SK-N-SH treated with all-trans-retinoic acid at 6 μM for 48 hours (cell line): Measurements from ENCODE around the gene C20orf202.

Experiments
- ATAC-seq: fragments of 200-7000 bp; cut with Tn5 transposase; 3 replicates; pipeline ENCODE4 v1.9.1; 2020; ENCODE audit warnings: mild to moderate bottlenecking, moderate library complexity
- ARNTL ChIP-seq: fragments of 450-650 bp; formaldehyde crosslinking; IDR thresholded peaks from 2 replicates; pipeline ENCODE4 v1.5.0; 2020; ENCODE audit warnings: low read depth, mild to moderate bottlenecking, moderate library complexity, borderline replicate concordance
- BACH2 ChIP-seq: fragments of 250-450 bp; sonication (Bioruptor Pico); IDR thresholded peaks from 2 replicates; pipeline ENCODE4 v1.9.0; 2021; ENCODE audit warnings: mild to moderate bottlenecking, borderline replicate concordance
- CSDC2 ChIP-seq: fragments of 250-450 bp; sonication (Bioruptor Pico); IDR thresholded peaks from 2 replicates; pipeline ENCODE4 v1.5.0; 2020; ENCODE audit warnings: mild to moderate bottlenecking, moderate library complexity
- ESRRG ChIP-seq: fragments of 250-450 bp; sonication (Bioruptor Pico); IDR thresholded peaks from 2 replicates; pipeline ENCODE4 v1.6.1; 2021; ENCODE audit warnings: mild to moderate bottlenecking
- GLIS3 ChIP-seq: fragments of 250-450 bp; sonication (Bioruptor Pico); IDR thresholded peaks from 2 replicates; pipeline ENCODE4 v1.5.0; 2020; ENCODE audit warnings: mild to moderate bottlenecking, moderate library complexity
- ISL1 ChIP-seq: fragments of 250-450 bp; sonication (Bioruptor Pico); IDR thresholded peaks from 2 replicates; pipeline ENCODE4 v2.1.2; 2022; ENCODE audit warnings: mild to moderate bottlenecking, moderate library complexity
- OSR1 ChIP-seq: fragments of 250-450 bp; sonication (Bioruptor Pico); IDR thresholded peaks from 2 replicates; pipeline ENCODE4 v1.8.0; 2022; ENCODE audit warnings: moderate library complexity, mild to moderate bottlenecking, inconsistent platforms
- RARB ChIP-seq: fragments of 250-450 bp; sonication (Bioruptor Pico); IDR thresholded peaks from 2 replicates; pipeline ENCODE4 v1.8.0; 2021; ENCODE audit warnings: mild to moderate bottlenecking, moderate library complexity
- SNAI2 ChIP-seq: fragments of 250-450 bp; sonication (Bioruptor Pico); IDR thresholded peaks from 2 replicates; pipeline ENCODE4 v1.5.0; 2020; ENCODE audit warnings: mild to moderate bottlenecking, moderate library complexity
- TCF4 ChIP-seq: fragments of 250-450 bp; sonication (Bioruptor Pico); IDR thresholded peaks from 2 replicates; pipeline ENCODE4 v1.8.0; 2021; ENCODE audit warnings: mild to moderate bottlenecking, moderate library complexity, borderline replicate concordance
- TOX ChIP-seq: fragments of 250-450 bp; sonication (Bioruptor Pico); IDR thresholded peaks from 2 replicates; pipeline ENCODE4 v1.8.0; 2021; ENCODE audit warnings: mild to moderate bottlenecking, moderate library complexity, borderline replicate concordance
- ZC3H10 ChIP-seq: fragments of 250-450 bp; sonication (Bioruptor Pico); IDR thresholded peaks from 2 replicates; pipeline ENCODE4 v1.5.1; 2021; ENCODE audit warnings: mild to moderate bottlenecking, moderate library complexity
- ZFP3 ChIP-seq: fragments of 250-450 bp; sonication (Bioruptor Pico); IDR thresholded peaks from 2 replicates; pipeline ENCODE4 v1.5.0; 2020; ENCODE audit warnings: mild to moderate bottlenecking, moderate library complexity
- ZFP30 ChIP-seq: fragments of 450-650 bp; formaldehyde crosslinking; IDR thresholded peaks from 2 replicates; pipeline ENCODE4 v1.5.0; 2022; ENCODE audit warnings: mild to moderate bottlenecking, moderate library complexity
- ZNF565 ChIP-seq: fragments of 450-650 bp; formaldehyde crosslinking; conservative IDR thresholded peaks from 2 replicates; pipeline ENCODE4 v1.5.0; 2020; ENCODE audit warnings: low read depth, mild to moderate bottlenecking, moderate library complexity
- ZNF70 ChIP-seq: fragments of 450-650 bp; formaldehyde crosslinking; IDR thresholded peaks from 2 replicates; pipeline ENCODE4 v1.5.0; 2020; ENCODE audit warnings: mild to moderate bottlenecking, moderate library complexity
- ZNF8 ChIP-seq: fragments of 450-650 bp; formaldehyde crosslinking; IDR thresholded peaks from 2 replicates; pipeline ENCODE4 v1.5.0; 2020; ENCODE audit warnings: mild to moderate bottlenecking, moderate library complexity
- TF ChIP-seq, protein P1 (sequence below): fragments of 250-450 bp; sonication (Bioruptor Pico); IDR thresholded peaks from 2 replicates; pipeline ENCODE4 v1.5.1; 2020; ENCODE audit warnings: low read depth, mild to moderate bottlenecking, moderate library complexity
- TF ChIP-seq, protein P2 (sequence below): fragments of 250-450 bp; sonication (Bioruptor Pico); IDR thresholded peaks from 2 replicates; pipeline ENCODE4 v1.8.0; 2020; ENCODE audit warnings: mild to moderate bottlenecking, moderate library complexity, borderline replicate concordance
- TF ChIP-seq, protein P3 (sequence below): fragments of 250-450 bp; sonication (Bioruptor Pico); IDR thresholded peaks from 2 replicates; pipeline ENCODE4 v1.5.0; 2020; ENCODE audit warnings: mild to moderate bottlenecking, moderate library complexity
- TF ChIP-seq, protein P4 (sequence below): fragments of 250-450 bp; sonication (Bioruptor Pico); IDR thresholded peaks from 2 replicates; pipeline ENCODE4 v1.8.0; 2021; ENCODE audit warnings: low read depth, mild to moderate bottlenecking, moderate library complexity, borderline replicate concordance
- TF ChIP-seq, protein P5 (sequence below): fragments of 250-450 bp; sonication (Bioruptor Pico); IDR thresholded peaks from 2 replicates; pipeline ENCODE4 v1.5.1; 2021; ENCODE audit warnings: mild to moderate bottlenecking, moderate library complexity

Gene C20orf202

DNA sequence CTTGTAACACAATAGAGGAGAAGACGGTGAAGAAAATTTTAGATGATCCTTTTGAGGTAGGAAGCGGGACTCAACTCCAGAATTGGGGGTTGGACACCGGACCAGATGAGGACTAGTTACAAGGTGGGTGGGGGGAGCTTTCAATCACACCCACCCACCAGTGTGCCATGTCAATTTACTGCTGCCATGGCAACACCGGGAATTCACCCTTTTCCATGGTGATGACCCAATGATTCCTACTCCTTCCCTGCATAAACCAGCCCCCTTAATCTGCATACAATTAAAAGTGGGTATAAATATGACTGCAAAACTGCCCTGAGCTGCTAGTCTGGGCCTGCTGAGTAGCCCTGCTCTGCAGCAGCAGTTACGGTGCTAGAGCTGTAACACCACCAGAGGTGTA lies 37.3 kb downstream of the C20orf202 start:
- TF ChIP-seq CSDC2 (CRISPR knock-in tag) (no peak), ZC3H10 (CRISPR knock-in tag) (no peak), BACH2 (no peak), ESRRG (CRISPR knock-in tag) (no peak), RARB (CRISPR knock-in tag) (no peak), ZNF70 (CRISPR knock-in tag) (no peak), OSR1 (CRISPR knock-in tag) (no peak)
- TF ChIP-seq, protein P1, sequence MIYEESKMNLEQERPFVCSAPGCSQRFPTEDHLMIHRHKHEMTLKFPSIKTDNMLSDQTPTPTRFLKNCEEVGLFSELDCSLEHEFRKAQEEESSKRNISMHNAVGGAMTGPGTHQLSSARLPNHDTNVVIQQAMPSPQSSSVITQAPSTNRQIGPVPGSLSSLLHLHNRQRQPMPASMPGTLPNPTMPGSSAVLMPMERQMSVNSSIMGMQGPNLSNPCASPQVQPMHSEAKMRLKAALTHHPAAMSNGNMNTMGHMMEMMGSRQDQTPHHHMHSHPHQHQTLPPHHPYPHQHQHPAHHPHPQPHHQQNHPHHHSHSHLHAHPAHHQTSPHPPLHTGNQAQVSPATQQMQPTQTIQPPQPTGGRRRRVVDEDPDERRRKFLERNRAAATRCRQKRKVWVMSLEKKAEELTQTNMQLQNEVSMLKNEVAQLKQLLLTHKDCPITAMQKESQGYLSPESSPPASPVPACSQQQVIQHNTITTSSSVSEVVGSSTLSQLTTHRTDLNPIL = no peak
- TF ChIP-seq, protein P2, sequence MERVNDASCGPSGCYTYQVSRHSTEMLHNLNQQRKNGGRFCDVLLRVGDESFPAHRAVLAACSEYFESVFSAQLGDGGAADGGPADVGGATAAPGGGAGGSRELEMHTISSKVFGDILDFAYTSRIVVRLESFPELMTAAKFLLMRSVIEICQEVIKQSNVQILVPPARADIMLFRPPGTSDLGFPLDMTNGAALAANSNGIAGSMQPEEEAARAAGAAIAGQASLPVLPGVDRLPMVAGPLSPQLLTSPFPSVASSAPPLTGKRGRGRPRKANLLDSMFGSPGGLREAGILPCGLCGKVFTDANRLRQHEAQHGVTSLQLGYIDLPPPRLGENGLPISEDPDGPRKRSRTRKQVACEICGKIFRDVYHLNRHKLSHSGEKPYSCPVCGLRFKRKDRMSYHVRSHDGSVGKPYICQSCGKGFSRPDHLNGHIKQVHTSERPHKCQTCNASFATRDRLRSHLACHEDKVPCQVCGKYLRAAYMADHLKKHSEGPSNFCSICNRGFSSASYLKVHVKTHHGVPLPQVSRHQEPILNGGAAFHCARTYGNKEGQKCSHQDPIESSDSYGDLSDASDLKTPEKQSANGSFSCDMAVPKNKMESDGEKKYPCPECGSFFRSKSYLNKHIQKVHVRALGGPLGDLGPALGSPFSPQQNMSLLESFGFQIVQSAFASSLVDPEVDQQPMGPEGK (CRISPR knock-in tag) = no peak
- ATAC-seq = no peak

DNA sequence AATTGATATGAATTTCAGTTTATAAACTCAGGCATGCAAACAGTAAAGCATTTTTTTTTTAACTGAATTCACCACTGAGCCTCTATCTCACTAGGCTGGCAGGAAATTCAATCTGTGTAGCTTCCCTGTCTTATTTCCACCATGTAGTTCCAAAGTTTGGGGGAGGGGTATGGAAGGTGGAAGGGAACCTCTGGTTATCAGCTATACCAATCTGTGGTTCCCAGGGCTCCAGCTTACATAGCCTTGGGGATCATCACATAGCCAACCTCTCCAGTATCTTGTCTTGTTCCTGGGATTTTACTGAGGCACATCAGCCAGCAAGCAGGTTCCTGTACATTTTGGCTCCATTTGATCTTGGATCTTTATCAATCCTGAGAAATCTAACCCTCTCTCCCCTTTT lies 38.2 kb downstream of the C20orf202 start:
- ATAC-seq = no peak
- TF ChIP-seq ZNF565 (CRISPR knock-in tag) = no peak
- TF ChIP-seq ARNTL (CRISPR knock-in tag) = no peak
- TF ChIP-seq ZNF70 (CRISPR knock-in tag) = no peak
- no peak for TF ChIP-seq TCF4 (CRISPR knock-in tag)
- no peak for TF ChIP-seq ISL1
- TF ChIP-seq ZNF8 (CRISPR knock-in tag) = no peak
- no peak for TF ChIP-seq RARB (CRISPR knock-in tag)
- TF ChIP-seq CSDC2 (CRISPR knock-in tag) = no peak
- TF ChIP-seq ZC3H10 (CRISPR knock-in tag) = no peak
- no peak for TF ChIP-seq SNAI2
- TF ChIP-seq TOX (CRISPR knock-in tag) = no peak

DNA sequence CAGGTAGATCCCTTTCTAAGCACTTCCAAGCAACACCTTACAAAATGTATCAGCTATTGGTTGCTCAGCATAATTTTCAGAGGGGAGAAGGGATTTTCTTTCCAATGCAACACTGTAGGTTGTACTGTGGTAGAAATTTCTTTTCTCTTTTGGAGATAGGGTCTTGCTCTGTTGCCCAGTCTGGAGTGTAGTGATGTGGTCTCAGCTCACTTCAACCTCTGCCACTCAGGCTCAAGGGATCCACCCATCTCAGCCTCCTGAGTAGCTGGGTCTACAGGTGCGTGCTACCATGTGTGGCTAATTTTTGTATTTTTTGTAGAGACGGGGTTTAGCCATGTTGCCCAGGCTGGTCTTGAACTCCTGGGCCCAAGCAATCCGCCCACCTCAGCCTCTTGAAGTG lies 38.8 kb downstream of the C20orf202 start:
- no peak for ATAC-seq
- TF ChIP-seq, protein P3, sequence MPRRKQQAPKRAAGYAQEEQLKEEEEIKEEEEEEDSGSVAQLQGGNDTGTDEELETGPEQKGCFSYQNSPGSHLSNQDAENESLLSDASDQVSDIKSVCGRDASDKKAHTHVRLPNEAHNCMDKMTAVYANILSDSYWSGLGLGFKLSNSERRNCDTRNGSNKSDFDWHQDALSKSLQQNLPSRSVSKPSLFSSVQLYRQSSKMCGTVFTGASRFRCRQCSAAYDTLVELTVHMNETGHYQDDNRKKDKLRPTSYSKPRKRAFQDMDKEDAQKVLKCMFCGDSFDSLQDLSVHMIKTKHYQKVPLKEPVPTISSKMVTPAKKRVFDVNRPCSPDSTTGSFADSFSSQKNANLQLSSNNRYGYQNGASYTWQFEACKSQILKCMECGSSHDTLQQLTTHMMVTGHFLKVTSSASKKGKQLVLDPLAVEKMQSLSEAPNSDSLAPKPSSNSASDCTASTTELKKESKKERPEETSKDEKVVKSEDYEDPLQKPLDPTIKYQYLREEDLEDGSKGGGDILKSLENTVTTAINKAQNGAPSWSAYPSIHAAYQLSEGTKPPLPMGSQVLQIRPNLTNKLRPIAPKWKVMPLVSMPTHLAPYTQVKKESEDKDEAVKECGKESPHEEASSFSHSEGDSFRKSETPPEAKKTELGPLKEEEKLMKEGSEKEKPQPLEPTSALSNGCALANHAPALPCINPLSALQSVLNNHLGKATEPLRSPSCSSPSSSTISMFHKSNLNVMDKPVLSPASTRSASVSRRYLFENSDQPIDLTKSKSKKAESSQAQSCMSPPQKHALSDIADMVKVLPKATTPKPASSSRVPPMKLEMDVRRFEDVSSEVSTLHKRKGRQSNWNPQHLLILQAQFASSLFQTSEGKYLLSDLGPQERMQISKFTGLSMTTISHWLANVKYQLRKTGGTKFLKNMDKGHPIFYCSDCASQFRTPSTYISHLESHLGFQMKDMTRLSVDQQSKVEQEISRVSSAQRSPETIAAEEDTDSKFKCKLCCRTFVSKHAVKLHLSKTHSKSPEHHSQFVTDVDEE (CRISPR knock-in tag) = no peak
- TF ChIP-seq BACH2 (no peak), ZC3H10 (CRISPR knock-in tag) (no peak), ESRRG (CRISPR knock-in tag) (no peak), ZFP3 (CRISPR knock-in tag) (no peak), SNAI2 (no peak), ZFP30 (CRISPR knock-in tag) (no peak), GLIS3 (CRISPR knock-in tag) (no peak), RARB (CRISPR knock-in tag) (no peak), TCF4 (CRISPR knock-in tag) (no peak), OSR1 (CRISPR knock-in tag) (no peak)
- TF ChIP-seq, protein P4, sequence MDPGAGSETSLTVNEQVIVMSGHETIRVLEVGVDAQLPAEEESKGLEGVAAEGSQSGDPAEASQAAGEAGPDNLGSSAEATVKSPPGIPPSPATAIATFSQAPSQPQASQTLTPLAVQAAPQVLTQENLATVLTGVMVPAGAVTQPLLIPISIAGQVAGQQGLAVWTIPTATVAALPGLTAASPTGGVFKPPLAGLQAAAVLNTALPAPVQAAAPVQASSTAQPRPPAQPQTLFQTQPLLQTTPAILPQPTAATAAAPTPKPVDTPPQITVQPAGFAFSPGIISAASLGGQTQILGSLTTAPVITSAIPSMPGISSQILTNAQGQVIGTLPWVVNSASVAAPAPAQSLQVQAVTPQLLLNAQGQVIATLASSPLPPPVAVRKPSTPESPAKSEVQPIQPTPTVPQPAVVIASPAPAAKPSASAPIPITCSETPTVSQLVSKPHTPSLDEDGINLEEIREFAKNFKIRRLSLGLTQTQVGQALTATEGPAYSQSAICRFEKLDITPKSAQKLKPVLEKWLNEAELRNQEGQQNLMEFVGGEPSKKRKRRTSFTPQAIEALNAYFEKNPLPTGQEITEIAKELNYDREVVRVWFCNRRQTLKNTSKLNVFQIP (CRISPR knock-in tag) = no peak
- TF ChIP-seq, protein P1 = no peak
- TF ChIP-seq, protein P5, sequence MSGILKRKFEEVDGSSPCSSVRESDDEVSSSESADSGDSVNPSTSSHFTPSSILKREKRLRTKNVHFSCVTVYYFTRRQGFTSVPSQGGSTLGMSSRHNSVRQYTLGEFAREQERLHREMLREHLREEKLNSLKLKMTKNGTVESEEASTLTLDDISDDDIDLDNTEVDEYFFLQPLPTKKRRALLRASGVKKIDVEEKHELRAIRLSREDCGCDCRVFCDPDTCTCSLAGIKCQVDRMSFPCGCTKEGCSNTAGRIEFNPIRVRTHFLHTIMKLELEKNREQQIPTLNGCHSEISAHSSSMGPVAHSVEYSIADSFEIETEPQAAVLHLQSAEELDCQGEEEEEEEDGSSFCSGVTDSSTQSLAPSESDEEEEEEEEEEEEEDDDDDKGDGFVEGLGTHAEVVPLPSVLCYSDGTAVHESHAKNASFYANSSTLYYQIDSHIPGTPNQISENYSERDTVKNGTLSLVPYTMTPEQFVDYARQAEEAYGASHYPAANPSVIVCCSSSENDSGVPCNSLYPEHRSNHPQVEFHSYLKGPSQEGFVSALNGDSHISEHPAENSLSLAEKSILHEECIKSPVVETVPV = no peak
